8988T (cell line): ENCODE results near the gene TNFSF13.

Experiments
- DNase-seq: peaks from one replicate; pipeline ENCODE4 v3.0.0; 2011

Gene TNFSF13

DNA sequence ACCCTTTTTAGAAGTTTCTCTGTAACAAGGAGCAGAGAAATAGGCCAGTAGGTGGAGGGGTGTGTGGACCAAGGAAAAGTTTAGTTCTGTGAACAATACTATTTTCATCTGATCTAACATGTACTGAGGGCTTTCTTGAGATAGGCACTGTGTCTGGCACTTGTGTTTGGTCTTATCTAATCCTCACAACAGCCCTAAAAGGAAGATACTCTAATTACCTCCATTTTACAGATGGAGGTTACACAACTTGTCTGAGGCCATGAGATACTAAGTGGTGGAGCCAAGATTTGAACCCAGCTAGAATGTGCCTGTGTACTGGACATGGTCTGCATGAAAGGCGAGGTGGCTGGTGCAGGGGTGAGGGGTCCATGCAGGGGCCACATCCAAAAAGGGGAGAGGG lies 5.2 kb upstream of the TNFSF13 start:
- DNase-seq: no peak

- DNase-seq: no peak
Observed at GRCh38 chr17:7555320-7555948, 3.1 kb upstream of the TNFSF13 start.

GRCh38 chr17:7556627-7557026 lies 1.9 kb upstream of the TNFSF13 start:
- DNase-seq: no peak

- DNase-seq: no peak
Observed at GRCh38 chr17:7557147-7557764, 1.3 kb upstream of the TNFSF13 start.

DNA sequence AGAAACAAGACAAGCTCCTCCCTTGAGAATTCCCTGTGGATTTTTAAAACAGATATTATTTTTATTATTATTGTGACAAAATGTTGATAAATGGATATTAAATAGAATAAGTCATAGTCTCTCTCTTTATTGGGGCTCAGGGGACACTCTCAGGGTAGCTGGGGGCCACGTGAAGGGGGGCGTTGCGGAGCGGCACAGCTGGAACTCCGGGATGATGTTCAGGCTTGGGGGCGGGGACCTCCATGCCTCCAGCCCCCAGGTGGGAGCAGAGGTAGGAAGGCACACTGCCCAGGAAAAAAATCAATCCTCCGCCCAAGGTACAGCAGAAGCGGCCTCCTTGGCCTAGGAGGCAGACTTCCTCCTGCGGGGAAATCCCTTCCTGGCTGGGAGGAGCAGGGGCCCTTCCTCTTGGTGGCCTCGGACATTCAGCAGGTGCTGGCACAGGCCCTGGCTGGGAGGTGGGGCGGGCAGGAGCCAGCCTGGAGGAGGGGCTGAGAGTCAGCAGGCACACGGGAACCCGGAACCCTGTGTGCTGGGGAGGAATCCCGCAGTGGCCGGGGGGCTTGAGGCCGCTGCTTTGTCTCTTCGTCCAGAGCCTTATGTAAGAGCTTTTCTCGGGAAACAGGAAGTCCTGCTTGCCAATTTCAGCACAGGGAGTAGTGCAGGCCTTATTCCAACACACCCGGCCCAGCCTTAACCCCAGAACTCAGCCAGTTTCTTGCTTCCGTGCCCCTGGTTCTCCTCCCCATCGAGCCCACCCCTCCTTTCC lies 591 bp upstream of the TNFSF13 start:
- DNase-seq: no peak

- DNase-seq: no peak
Observed at GRCh38 chr17:7559320-7560171, 996 bp downstream of the TNFSF13 start.

- peak; percentile 65 for DNase-seq
Observed at GRCh38 chr17:7560172-7561027, 1.9 kb downstream of the TNFSF13 start.

DNA sequence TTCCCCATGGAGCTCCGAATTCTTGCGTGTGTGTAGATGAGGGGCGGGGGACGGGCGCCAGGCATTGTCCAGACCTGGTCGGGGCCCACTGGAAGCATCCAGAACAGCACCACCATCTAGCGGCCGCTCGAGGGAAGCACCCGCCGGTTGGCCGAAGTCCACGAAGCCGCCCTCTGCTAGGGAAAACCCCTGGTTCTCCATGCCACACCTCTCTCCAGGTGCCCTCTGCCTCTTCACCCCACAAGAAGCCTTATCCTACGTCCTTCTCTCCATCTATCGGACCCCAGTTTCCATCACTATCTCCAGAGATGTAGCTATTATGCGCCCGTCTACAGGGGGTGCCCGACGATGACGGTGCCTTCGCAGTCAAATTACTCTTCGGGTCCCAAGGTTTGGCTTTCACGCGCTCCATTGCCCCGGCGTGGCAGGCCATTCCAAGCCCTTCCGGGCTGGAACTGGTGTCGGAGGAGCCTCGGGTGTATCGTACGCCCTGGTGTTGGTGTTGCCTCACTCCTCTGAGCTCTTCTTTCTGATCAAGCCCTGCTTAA lies 2.6 kb downstream of the TNFSF13 start:
- DNase-seq: peak; percentile 73

GRCh38 chr17:7561589-7562207 lies 3.1 kb downstream of the TNFSF13 start, which contains the start of gene SENP3:
TSS of gene SENP3 (plus strand) at chr17:7561919. CDS start at chr17:7563077, 1,158 bp downstream.
- DNase-seq: peak; percentile 95

- no peak for DNase-seq
Observed at GRCh38 chr17:7562208-7562605, 3.7 kb downstream of the TNFSF13 start.

GRCh38 chr17:7563115-7563869 lies 4.7 kb downstream of the TNFSF13 start:
- no peak for DNase-seq

- no peak for DNase-seq
Observed at GRCh38 chr17:7569571-7569970, 11.0 kb downstream of the TNFSF13 start.

DNA sequence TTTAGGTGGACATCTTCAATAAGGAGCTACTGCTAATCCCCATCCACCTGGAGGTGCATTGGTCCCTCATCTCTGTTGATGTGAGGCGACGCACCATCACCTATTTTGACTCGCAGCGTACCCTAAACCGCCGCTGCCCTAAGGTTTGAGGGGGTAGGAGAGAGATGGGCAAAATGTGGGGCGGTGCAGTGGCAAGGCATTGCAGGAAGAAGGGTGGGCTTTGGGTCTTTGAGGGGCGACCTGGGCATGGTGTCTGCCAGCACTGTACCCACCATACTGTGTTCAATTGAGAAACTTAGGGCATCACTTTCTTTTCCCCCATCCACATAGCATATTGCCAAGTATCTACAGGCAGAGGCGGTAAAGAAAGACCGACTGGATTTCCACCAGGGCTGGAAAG lies 11.8 kb downstream of the TNFSF13 start:
- DNase-seq: no peak

- no peak for DNase-seq
Observed at GRCh38 chr17:7572338-7572587, 13.7 kb downstream of the TNFSF13 start.

DNA sequence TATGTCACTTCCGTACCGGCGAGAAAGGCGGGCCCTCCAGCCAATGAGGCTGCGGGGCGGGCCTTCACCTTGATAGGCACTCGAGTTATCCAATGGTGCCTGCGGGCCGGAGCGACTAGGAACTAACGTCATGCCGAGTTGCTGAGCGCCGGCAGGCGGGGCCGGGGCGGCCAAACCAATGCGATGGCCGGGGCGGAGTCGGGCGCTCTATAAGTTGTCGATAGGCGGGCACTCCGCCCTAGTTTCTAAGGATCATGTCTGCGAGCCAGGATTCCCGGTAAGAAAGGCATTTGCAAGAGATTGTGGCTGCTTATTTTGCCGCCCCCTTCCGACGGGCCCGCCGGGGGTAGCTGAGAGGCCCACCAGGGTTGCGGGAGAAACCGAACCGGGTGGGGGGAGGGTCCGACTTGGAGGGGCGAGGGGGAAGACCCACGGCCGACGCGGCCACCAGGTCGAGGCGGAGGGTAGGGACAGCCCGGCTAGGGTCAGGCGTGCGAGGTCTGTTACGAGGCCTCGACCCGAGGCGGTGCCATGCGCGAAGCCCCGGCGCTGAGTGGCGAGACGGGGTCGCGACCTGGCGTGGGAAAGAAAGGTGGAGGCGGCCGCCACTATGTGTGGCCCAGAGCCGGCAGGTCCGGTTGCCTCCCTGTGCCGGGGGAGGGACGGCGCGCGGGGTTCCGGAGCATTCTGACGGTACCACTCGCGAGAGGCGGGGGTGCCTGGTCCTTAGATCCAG lies 14.2 kb downstream of the TNFSF13 start:
- DNase-seq: peak; percentile 91

GRCh38 chr17:7573324-7574080 lies 15.0 kb downstream of the TNFSF13 start:
- DNase-seq: peak; percentile 77

GRCh38 chr17:7574176-7574953 lies 15.8 kb downstream of the TNFSF13 start:
- no peak for DNase-seq

DNA sequence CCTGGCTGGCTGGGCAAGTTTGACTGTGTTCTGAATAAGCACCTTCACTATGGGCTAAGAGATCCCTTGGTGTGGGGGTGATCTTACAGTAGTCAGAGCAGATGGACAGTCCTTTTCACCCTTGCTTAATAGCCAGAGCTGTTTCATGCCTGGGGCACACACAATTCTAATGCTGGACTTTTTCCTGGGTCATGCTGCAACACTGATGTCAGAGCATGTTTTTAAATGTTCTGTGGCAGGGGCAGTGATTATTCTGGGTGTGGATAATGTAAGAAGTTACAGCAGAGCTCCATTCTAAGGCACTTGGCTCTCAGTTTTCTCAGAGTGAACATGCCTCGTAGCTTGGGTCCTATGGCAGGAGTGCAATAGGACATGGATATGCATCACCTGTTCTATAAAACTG lies 16.9 kb downstream of the TNFSF13 start:
- no peak for DNase-seq

GRCh38 chr17:7575959-7576358 lies 17.4 kb downstream of the TNFSF13 start:
- DNase-seq: no peak
